Measurements from ENCODE around the gene HSD17B1.
"Not testable (repeated sequence)": the region's sequence is repeated elsewhere in the genome, so short reads cannot be mapped to it uniquely, and the experiment has no call there.

HSD17B1 gene

GRCh38 chr17:42552736-42553135 is at the start of gene HSD17B1:
Gene HSD17B1 (plus strand): TSS chr17:42552923. CDS start chr17:42552934, 11 bp downstream.
- not testable (repeated sequence) for DNase-seq

DNA sequence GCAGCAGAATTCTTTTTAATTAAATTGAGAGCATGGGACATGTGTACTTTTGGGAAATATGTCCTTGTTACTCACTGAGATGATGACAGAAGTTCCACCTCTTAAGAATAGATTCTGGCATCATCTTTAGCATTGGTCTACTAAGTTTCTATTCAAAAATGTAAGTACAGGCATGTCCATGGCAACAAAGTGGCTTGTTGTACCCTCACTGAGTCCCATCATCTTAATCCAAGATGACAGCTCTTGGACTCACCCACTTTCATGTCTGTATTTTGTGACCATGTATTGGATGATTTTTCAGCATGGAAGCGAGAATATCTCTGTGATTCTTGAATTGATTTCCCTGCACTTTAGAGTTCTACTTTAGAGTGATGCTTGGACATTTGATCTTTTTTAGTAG is 49.8 kb upstream of the HSD17B1 start:
- no peak for DNase-seq

GRCh38 chr17:42507671-42508070 is 45.1 kb upstream of the HSD17B1 start:
- no peak for DNase-seq

- no peak for DNase-seq
Measured at GRCh38 chr17:42508426-42509165, 44.1 kb upstream of the HSD17B1 start.

GRCh38 chr17:42509409-42509808 is 43.3 kb upstream of the HSD17B1 start:
- no peak for DNase-seq

- no peak for DNase-seq
Measured at GRCh38 chr17:42509841-42510240, 42.9 kb upstream of the HSD17B1 start.

DNA sequence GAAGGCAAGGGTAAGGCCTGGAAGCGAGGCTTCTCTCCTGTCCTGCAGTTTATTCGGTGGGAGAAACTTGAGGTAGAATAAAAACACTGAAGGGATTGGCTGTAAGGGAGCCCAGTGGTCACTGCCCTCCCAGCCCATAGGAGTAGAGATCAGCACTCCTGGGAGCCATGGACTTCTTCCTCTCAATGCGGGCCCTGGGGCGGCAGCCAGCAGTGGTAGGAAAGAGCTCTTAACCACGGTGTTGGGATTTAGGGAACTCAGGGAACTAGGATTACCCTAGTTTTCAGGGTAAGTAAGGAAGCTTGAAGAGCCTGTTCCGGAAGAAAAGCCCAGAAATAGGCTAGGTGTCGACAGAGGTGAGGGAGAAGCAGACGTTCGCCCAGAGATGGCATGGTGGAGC is 40.5 kb upstream of the HSD17B1 start:
- DNase-seq = no peak

DNA sequence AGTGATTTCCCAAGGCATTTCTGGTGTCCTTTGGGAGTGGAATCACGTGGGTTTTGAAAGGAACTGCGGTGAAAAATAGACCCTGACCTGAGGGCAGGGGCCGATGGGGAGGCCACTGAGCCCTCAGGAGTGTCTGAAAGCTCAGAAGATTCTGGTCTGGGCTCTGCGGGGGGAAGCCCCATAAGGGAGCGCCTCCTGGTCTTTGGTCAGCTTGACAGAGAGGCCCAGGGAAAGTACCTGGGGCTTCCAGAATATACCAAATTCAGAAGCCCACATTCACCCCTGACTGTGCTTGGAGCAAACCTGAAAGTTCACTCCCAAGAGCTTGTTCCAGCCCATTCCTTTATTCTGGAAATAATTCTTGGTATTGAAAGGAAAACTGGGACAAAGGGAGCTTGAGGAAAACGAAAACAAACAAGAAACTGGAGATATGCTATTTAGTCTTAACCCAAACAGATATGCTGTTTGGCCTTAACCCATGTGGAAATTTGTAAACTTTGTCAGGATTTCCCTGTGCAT is 39.9 kb upstream of the HSD17B1 start:
- DNase-seq = no peak

DNA sequence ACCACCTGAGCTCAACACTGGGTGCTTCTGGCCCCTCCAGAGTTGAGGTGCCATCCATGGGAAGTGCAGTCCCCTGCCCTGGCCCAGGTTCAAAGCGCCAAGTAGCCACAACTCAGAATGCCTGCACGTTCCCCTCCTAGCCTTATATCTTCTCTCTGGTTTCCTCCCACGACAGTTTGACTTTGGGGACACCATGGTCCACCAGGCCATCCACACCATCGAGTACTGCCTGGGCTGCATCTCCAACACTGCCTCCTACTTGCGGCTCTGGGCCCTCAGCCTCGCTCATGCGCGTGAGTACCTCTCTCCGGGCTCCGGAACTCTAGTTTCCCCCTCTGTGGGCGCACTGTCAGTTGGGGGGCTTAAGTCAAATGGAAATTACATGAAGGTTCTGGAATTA is 39.0 kb upstream of the HSD17B1 start:
- no peak for DNase-seq

- DNase-seq = no peak
Measured at GRCh38 chr17:42514279-42514678, 38.4 kb upstream of the HSD17B1 start.

DNA sequence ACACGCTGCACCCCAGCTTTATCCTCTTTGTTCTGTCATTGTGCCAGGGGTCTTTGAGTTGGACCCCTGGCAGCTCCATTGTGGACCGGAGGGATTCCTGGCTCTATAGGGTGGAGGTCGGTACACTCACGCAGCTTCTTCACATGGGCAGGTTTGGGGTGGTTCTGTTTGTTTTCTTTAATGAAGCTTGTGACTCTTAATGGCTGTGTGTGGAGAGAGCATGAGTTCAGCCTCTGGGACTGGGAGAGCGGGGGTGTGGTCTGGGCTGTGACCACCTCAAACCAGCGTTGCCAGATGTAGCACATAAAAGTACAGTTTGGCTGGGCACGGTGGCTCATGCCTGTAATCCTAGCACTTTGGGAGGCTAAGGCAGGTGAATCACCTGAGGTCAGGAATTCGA is 37.9 kb upstream of the HSD17B1 start:
- DNase-seq = no peak

DNA sequence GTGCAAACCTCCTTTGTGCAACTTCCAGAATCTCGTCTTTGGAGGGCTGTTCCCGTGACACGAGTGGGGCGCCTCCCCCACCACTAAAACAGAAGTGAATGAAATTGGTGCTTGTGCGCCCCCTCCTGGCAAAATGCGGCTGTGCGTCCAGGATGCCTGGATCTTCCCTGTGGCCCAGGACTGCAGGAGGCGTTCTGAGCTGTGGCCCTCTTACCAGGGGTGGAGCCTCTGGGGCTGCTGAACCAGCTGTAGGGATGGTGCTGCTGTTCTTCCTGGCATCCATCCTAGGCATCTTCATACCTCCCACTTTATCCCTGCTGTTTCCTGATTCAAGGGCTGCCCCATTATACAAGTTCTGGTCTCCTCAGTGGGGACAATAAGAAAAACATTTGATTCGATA is 35.2 kb upstream of the HSD17B1 start:
- DNase-seq = no peak

- DNase-seq = no peak
Measured at GRCh38 chr17:42518046-42518754, 34.5 kb upstream of the HSD17B1 start.

DNA sequence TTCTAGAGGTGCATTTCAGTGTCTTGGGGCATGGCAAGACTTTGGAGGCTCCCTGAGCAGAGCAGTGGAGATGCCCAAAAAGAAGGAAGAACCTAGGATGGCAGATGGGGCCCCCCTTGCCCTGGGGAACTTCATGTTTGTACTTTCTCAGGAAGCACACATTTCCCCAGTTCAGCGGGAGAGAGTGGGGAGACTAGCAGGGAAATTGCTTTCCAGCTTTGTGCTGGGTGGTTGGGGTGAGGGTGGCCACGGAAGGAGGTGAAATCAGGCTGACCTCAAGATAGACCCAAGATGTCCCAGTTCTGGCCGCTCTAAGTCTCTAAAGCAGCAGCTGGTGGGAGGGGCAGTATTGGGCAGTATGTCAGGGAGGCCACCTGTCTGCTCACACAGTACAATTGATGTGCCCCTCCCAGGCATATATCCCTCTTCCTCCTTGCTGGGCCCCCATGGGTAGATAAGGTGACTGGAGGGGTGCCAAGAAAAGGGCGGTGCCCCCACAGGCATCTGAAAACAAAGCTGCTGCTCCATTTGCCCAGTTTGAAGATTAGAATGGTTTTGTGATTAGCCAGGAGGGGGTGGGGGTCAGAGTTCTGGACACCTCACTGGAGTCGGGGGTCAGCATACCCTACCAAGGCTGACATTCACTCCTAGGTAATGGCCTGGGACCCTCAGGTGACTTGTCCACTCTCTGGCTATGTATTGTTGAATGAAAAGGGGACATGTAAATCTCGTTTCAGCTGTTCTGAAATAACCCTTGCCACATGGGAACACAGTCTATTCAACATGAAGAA is 33.8 kb upstream of the HSD17B1 start:
- no peak for DNase-seq

DNA sequence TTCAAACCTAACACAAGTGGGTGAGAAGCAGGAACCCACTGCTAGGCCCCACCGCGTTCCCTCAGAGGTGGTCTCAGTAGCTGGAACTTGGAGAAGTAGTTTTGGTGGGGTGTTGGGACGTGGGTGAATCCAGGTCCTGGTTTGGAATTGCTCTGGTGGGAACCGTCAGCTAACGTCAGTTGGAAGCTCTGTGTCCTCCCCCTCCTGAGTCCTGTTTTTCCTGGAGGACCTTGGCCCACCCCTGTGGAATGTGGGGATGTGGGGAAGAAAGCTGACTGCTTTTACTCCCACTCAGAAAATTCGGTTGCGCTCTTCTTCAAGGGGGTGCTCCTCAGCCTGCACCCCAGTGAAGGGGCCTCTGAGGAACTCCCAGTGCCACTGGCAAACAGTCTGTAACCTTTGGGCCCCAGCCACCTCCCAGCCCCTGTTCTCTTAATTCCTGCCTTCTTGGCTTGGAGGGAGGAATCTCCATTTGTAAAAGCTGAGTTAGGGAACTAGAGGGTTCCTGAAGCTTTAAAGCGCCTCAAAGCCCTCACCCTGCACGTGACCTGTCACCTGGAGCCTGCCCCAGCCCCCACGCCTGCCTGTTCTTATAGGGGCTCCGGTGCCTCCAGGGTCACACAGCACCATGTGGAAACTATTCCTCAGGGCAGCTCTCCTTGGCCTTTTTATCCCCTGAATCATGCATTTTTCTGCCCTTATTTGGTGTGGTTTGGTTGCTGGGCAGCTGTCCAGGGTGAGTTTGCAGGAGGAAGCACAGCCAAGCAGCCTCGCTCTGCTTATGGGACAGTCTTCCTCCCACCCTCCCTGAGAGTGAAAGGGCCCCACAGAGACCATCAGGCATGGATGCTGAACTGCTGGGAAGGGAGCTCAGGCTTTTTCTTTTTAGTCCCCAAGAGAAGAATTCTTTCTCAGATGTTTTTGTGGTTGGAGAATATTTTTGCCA is 32.9 kb upstream of the HSD17B1 start:
- DNase-seq = no peak

DNA sequence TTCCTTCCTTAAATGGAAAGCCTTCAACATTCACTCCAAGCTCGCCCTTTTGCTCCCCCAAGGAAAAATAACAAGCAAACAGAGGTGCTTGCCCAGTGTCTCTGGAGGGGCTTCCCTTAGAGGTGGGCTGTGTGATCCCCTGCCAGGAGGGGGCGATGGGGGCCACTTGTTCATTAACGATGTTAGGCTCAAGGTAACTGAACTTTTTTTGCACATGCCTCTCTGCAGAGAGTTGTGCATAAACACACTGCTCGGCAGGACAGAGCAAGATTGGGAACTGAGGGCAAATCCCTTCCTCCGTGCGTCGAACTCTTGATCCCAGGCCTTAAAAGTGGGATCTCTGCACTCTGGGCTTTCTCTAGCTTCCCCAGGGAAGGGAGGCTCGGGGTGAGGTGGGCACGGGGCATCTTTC is 32.2 kb upstream of the HSD17B1 start:
- no peak for DNase-seq

- no peak for DNase-seq
Measured at GRCh38 chr17:42521036-42521435, 31.7 kb upstream of the HSD17B1 start.

GRCh38 chr17:42521666-42522262 is 31.0 kb upstream of the HSD17B1 start:
- no peak for DNase-seq

DNA sequence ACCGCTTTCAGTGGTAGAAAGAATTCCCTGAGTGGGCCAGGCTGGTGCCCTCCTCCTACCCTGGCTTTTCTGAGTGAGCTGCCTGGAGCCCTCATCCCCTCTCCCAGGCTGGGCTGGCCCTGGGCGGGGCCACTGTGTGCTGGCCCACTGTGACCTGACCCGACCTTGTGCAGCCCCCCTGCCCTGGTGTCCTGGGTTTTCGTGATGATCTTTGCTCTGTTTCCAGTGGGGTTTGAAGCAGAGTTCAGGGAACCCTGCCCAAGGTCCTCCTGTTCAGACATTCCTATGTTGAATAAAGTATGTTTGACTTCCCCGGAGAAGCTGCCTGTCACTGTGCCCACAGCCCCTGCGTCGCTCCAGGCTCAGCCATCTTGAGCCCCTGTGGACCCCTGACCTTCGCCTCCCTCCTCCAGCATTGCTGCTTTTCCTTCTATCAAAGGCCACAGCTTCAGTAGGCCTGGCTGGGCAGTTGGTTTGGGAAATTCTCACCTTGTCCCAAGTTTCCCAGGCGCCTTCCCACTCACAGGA is 30.4 kb upstream of the HSD17B1 start:
- DNase-seq = no peak

- no peak for DNase-seq
Measured at GRCh38 chr17:42522798-42523278, 29.9 kb upstream of the HSD17B1 start.

GRCh38 chr17:42525221-42525620 is 27.5 kb upstream of the HSD17B1 start:
- DNase-seq = no peak

Measured in cortex of kidney (tissue), 1 donor.